ENCODE measurements around the gene C2CD3. TPM values are rescaled to one million over a fixed set of nuclear protein-coding genes. Genes with fewer than 3 reads are reported as not detected.
"Not testable (repeated sequence)": the region's sequence is repeated elsewhere in the genome, so short reads cannot be mapped to it uniquely, and the experiment has no call there.

Gene C2CD3
- total RNA-seq, 1 donor from 2014 or later: 25.2 TPM

GRCh38 chr11:73988227-73988626 lies 182.6 kb downstream of the C2CD3 start:
- H3K27ac Mint-ChIP-seq (ENCODE audit: unreplicated experiment): no peak overlapping the region
- DNase-seq (ENCODE audit: extremely low spot score, unreplicated experiment): no peak
- no peaks in the 10 kb centered on the region for H3K36me3 Mint-ChIP-seq (ENCODE audit: unreplicated experiment)
- no peaks in the 10 kb centered on the region for H3K27me3 Mint-ChIP-seq (ENCODE audit: unreplicated experiment)
- H3K4me1 Mint-ChIP-seq (ENCODE audit: unreplicated experiment): peaks cover 7% of the 10 kb centered on the region
- TF ChIP-seq, protein P1, sequence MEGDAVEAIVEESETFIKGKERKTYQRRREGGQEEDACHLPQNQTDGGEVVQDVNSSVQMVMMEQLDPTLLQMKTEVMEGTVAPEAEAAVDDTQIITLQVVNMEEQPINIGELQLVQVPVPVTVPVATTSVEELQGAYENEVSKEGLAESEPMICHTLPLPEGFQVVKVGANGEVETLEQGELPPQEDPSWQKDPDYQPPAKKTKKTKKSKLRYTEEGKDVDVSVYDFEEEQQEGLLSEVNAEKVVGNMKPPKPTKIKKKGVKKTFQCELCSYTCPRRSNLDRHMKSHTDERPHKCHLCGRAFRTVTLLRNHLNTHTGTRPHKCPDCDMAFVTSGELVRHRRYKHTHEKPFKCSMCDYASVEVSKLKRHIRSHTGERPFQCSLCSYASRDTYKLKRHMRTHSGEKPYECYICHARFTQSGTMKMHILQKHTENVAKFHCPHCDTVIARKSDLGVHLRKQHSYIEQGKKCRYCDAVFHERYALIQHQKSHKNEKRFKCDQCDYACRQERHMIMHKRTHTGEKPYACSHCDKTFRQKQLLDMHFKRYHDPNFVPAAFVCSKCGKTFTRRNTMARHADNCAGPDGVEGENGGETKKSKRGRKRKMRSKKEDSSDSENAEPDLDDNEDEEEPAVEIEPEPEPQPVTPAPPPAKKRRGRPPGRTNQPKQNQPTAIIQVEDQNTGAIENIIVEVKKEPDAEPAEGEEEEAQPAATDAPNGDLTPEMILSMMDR (IDR thresholded peaks at IDR 0.05): no peak
- no peak overlapping the region for H3K4me3 Mint-ChIP-seq (ENCODE audit: unreplicated experiment)
- no peaks in the 10 kb centered on the region for H3K9me3 Mint-ChIP-seq (ENCODE audit: unreplicated experiment)

DNA sequence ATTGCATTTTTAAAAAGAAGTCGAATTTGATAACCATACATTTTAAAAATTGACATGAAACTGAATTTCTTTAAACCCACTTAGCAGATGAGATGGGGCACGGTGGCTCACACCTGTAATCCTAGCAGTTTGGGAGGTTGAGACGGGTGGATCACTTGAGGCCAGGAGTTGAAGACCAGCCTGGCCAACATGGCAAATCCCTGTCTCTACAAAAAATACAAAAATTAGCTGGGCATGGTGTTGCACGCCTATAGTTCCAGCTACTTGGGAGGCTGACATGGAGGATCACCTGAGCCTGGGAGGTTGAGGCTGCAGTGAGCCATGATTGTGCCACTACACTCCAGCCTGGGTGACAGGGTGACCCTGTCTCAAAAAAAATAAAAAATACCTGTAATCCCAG lies 185.1 kb downstream of the C2CD3 start:
- not testable (repeated sequence) for H3K9me3 Mint-ChIP-seq (ENCODE audit: unreplicated experiment); H3K27ac Mint-ChIP-seq (ENCODE audit: unreplicated experiment); H3K4me3 Mint-ChIP-seq (ENCODE audit: unreplicated experiment); H3K36me3 Mint-ChIP-seq (ENCODE audit: unreplicated experiment); DNase-seq (ENCODE audit: extremely low spot score, unreplicated experiment); H3K27me3 Mint-ChIP-seq (ENCODE audit: unreplicated experiment)
- H3K4me1 Mint-ChIP-seq (ENCODE audit: unreplicated experiment): peaks cover 30% of the 10 kb centered on the region

DNA sequence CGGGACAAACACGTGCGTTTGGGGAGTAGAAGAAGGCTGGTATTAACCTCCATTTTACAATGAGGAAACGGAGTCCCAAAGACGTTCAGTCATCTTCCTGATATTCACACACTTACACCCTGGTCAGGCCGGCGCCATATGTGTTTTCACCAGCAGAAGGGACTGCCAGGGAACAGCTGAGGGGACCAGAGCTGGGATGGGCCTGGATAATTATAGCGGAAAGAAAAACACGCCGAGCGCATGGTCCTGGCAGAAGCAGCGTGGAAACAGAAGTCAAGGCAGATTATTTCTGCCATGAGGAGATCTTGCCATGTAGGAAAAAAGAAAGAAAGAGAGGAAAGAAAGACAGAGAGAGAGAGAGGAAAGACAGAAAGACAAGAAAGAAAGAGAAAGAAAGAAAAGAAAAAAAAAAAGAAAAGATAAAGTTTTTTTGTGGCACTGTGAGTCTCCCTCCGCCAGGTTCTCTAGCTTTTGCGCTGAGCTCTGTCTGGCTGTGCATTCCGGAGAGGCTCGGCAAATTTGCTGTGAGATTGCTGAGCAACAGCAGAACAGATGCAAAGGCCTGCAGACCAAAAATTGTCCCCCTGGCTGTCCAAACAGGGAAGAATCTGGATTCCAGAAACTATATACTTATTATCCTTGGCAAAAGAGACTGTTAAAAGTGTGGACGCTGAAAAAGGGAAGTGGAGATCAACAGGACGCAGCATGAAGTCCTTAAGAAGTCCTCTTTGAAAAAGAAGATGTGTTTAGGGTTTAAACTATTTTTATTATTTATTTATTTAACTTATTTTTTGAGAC lies 186.9 kb downstream of the C2CD3 start:
- Mint-ChIP-seq H3K4me3 (ENCODE audit: unreplicated experiment) (peak overlapping the region; percentile 93), H3K27ac (ENCODE audit: unreplicated experiment) (peak overlapping the region; percentile 99), H3K36me3 (ENCODE audit: unreplicated experiment) (no peaks in the 10 kb centered on the region), H3K9me3 (ENCODE audit: unreplicated experiment) (no peaks in the 10 kb centered on the region), H3K4me1 (ENCODE audit: unreplicated experiment) (peaks cover 42% of the 10 kb centered on the region), H3K27me3 (ENCODE audit: unreplicated experiment) (no peaks in the 10 kb centered on the region)
- TF ChIP-seq, protein P1 (IDR thresholded peaks at IDR 0.05): no peak
- DNase-seq (ENCODE audit: extremely low spot score, unreplicated experiment): no peak

DNA sequence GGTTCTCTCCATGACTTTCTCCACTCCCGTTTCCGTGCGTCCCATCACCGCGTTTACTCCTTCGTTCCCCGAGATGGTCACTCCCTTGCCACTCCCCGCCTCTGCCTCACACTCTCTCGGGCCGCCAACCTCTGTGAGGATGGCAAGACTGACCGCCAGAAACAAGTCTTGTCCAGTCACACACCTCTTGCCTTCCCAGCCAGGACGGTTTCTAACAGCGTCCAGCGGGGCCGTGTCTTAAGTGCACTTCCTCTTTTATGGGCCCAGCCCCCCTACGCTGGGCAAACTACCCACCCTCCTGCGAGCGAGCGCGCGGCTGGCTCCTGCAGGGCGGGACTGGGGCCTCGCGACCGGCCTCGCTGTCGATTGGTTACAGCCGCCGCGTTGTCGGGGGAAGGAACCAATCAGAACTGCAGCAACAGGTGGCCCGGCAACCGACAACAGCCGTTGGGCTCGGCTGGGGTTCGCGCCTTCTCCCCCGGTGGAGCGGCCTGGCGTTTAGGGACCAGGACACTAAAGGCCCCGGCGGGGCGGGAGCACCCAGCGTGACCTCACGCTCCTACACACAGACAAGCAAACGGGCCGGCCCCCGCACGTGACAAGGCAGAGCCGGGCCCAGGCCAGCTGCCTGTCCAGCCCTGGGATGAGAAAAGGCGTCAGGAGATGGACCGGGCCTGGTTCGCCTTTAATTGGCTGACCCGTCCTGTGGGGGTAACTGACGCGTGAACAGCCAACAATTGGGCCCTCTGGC lies 187.6 kb downstream of the C2CD3 start:
- TF ChIP-seq, protein P1 (IDR thresholded peaks at IDR 0.05): no peak
- H3K27me3 Mint-ChIP-seq (ENCODE audit: unreplicated experiment): no peaks in the 10 kb centered on the region

DNA sequence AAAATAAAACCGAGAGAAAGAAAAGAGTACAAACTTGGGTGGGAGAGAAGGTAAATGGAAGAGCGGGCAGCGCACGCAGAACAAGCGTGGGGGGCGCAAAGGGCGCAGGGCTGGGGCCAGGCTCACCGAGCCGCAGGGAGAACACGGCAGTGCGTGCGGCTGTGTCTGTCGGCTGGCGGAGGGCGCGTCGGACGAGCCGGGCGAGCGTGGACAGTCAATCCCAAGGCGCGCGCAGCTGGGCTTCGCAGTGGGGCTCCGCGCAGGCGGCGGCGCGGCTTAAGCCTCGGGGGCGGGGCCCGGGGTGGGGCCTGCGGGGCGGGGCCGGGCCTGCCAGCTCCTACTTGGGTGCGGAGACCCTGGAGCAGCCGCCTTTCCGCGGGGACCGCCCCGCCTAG lies 188.2 kb downstream of the C2CD3 start, which contains the start of gene UCP2:
Gene UCP2 (minus strand): TSS at position 249 of the 395 bp plus-strand sequence. CDS start 4,465 bp downstream, outside the sequence.
- DNase-seq (ENCODE audit: extremely low spot score, unreplicated experiment): peak; percentile 89
- Mint-ChIP-seq H3K36me3 (ENCODE audit: unreplicated experiment) (peaks cover 3% of the 10 kb centered on the region), H3K27me3 (ENCODE audit: unreplicated experiment) (no peaks in the 10 kb centered on the region), H3K4me3 (ENCODE audit: unreplicated experiment) (peak within 1 kb of the TSS; percentile 93), H3K4me1 (ENCODE audit: unreplicated experiment) (peaks cover 44% of the 10 kb centered on the region), H3K27ac (ENCODE audit: unreplicated experiment) (peak within 1 kb of the TSS; percentile 99), H3K9me3 (ENCODE audit: unreplicated experiment) (no peaks in the 10 kb centered on the region)
- TF ChIP-seq, protein P1 (IDR thresholded peaks at IDR 0.05): no peak

More for the DNA sequence above, 187.6 kb downstream of the C2CD3 start:
- H3K27ac Mint-ChIP-seq (ENCODE audit: unreplicated experiment): peak overlapping the region; percentile 99
- H3K9me3 Mint-ChIP-seq (ENCODE audit: unreplicated experiment): no peaks in the 10 kb centered on the region
- H3K36me3 Mint-ChIP-seq (ENCODE audit: unreplicated experiment): peaks cover 2% of the 10 kb centered on the region
- peak overlapping the region; percentile 93 for H3K4me3 Mint-ChIP-seq (ENCODE audit: unreplicated experiment)
- H3K4me1 Mint-ChIP-seq (ENCODE audit: unreplicated experiment): peaks cover 44% of the 10 kb centered on the region
- peak; percentile 94 for DNase-seq (ENCODE audit: extremely low spot score, unreplicated experiment)

All from osteocyte (in vitro differentiated cells).